GM21737 (cell line): ENCODE results near the gene PPP1R1C.
"Not testable (repeated sequence)": the region's sequence is repeated elsewhere in the genome, so short reads cannot be mapped to it uniquely, and the experiment has no call there.

Experiments
- ATAC-seq: cut with Tn5 transposase; IDR thresholded peaks from one replicate; pipeline ENCODE4 v1.9.1; 2021; ENCODE audit warnings: mild to moderate bottlenecking, moderate library complexity; ENCODE audit not compliant: unreplicated experiment

The PPP1R1C gene

GRCh38 chr2:182006595-182007341 lies 21.1 kb downstream of the PPP1R1C start:
- ATAC-seq: no peak

GRCh38 chr2:182014284-182014683 lies 28.6 kb downstream of the PPP1R1C start:
- ATAC-seq: no peak

GRCh38 chr2:182015334-182016109 lies 29.9 kb downstream of the PPP1R1C start:
- ATAC-seq: no peak

- no peak for ATAC-seq
Measured at GRCh38 chr2:182018218-182018617, 32.6 kb downstream of the PPP1R1C start.

GRCh38 chr2:182019731-182020130 lies 34.1 kb downstream of the PPP1R1C start:
- no peak for ATAC-seq

- no peak for ATAC-seq
Measured at GRCh38 chr2:182020286-182021070, 34.8 kb downstream of the PPP1R1C start.

GRCh38 chr2:182023235-182023634 lies 37.6 kb downstream of the PPP1R1C start:
- no peak for ATAC-seq

- not testable (repeated sequence) for ATAC-seq
Measured at GRCh38 chr2:182030875-182031274, 45.2 kb downstream of the PPP1R1C start.

- no peak for ATAC-seq
Measured at GRCh38 chr2:182031956-182032355, 46.3 kb downstream of the PPP1R1C start.

- ATAC-seq: no peak
Measured at GRCh38 chr2:182033449-182033848, 47.8 kb downstream of the PPP1R1C start.

- ATAC-seq: no peak
Measured at GRCh38 chr2:182038576-182038975, 52.9 kb downstream of the PPP1R1C start.

- ATAC-seq: no peak
Measured at GRCh38 chr2:182043021-182043420, 57.4 kb downstream of the PPP1R1C start.

GRCh38 chr2:182043861-182044260 lies 58.2 kb downstream of the PPP1R1C start:
- no peak for ATAC-seq

GRCh38 chr2:182047544-182047943 lies 61.9 kb downstream of the PPP1R1C start:
- ATAC-seq: no peak

GRCh38 chr2:182048088-182048487 lies 62.4 kb downstream of the PPP1R1C start:
- ATAC-seq: no peak

- ATAC-seq: no peak
Measured at GRCh38 chr2:182048621-182049020, 63.0 kb downstream of the PPP1R1C start.

GRCh38 chr2:182049372-182050148 lies 63.9 kb downstream of the PPP1R1C start:
- ATAC-seq: no peak

- no peak for ATAC-seq
Measured at GRCh38 chr2:182050333-182051135, 64.9 kb downstream of the PPP1R1C start.

GRCh38 chr2:182055993-182056392 lies 70.3 kb downstream of the PPP1R1C start:
- no peak for ATAC-seq

- no peak for ATAC-seq
Measured at GRCh38 chr2:182057002-182057401, 71.3 kb downstream of the PPP1R1C start.
